ENCODE measurements around the gene KCNJ6.

The KCNJ6 gene

GRCh38 chr21:37821786-37822450 lies 94.3 kb downstream of the KCNJ6 start:
- Histone ChIP-seq H3K27me3 (ENCODE audit: low read depth, low read length) (no peaks in the 10 kb centered on the region), H3K4me3 (ENCODE audit: low read length) (no peak overlapping the region), H2AFZ (ENCODE audit: low read depth, low read length) (no peak overlapping the region), H3K4me1 (ENCODE audit: low read length) (no peaks in the 10 kb centered on the region), H3K36me3 (replicated peaks; ENCODE audit: low read depth, low read length) (no peaks in the 10 kb centered on the region), H3K4me2 (ENCODE audit: low read length) (no peak overlapping the region), H4K20me1 (ENCODE audit: insufficient read depth, low read length) (no peaks in the 10 kb centered on the region), H3K9me3 (ENCODE audit: insufficient read depth, low read length) (no peaks in the 10 kb centered on the region), H3K27ac (ENCODE audit: low read length) (no peak overlapping the region), H3K9ac (ENCODE audit: low read length) (no peak overlapping the region), H3K79me2 (ENCODE audit: low read length) (no peaks in the 10 kb centered on the region)
- TF ChIP-seq EZH2phosphoT487 (IDR thresholded peaks at IDR 0.05; ENCODE audit: low read depth) (no peak), CTCF (IDR thresholded peaks at IDR 0.05; ENCODE audit: low read depth, low read length) (no peak)

GRCh38 chr21:37821092-37821491 lies 95.2 kb downstream of the KCNJ6 start:
- no peak overlapping the region for H3K27ac ChIP-seq (ENCODE audit: low read length)

GRCh38 chr21:37819372-37819771 lies 96.9 kb downstream of the KCNJ6 start:
- Histone ChIP-seq H3K9ac (ENCODE audit: low read length) (no peak overlapping the region), H3K27me3 (ENCODE audit: low read depth, low read length) (no peaks in the 10 kb centered on the region)

More at GRCh38 chr21:37821092-37821491, 95.2 kb downstream of the KCNJ6 start:
- Histone ChIP-seq H3K27me3 (ENCODE audit: low read depth, low read length) (no peaks in the 10 kb centered on the region), H3K36me3 (replicated peaks; ENCODE audit: low read depth, low read length) (no peaks in the 10 kb centered on the region), H3K4me2 (ENCODE audit: low read length) (no peak overlapping the region), H3K9me3 (ENCODE audit: insufficient read depth, low read length) (no peaks in the 10 kb centered on the region), H3K4me1 (ENCODE audit: low read length) (no peaks in the 10 kb centered on the region), H3K9ac (ENCODE audit: low read length) (no peak overlapping the region), H2AFZ (ENCODE audit: low read depth, low read length) (no peak overlapping the region), H4K20me1 (ENCODE audit: insufficient read depth, low read length) (no peaks in the 10 kb centered on the region), H3K4me3 (ENCODE audit: low read length) (no peak overlapping the region), H3K79me2 (ENCODE audit: low read length) (no peaks in the 10 kb centered on the region)
- TF ChIP-seq EZH2phosphoT487 (IDR thresholded peaks at IDR 0.05; ENCODE audit: low read depth), result no peak
- TF ChIP-seq CTCF (IDR thresholded peaks at IDR 0.05; ENCODE audit: low read depth, low read length), result no peak

GRCh38 chr21:37817242-37817641 lies 99.0 kb downstream of the KCNJ6 start:
- no peaks in the 10 kb centered on the region for H3K79me2 ChIP-seq (ENCODE audit: low read length)
- no peaks in the 10 kb centered on the region for H4K20me1 ChIP-seq (ENCODE audit: insufficient read depth, low read length)
- H3K4me1 ChIP-seq (ENCODE audit: low read length), result no peaks in the 10 kb centered on the region
- H3K9me3 ChIP-seq (ENCODE audit: insufficient read depth, low read length), result no peaks in the 10 kb centered on the region
- H3K4me3 ChIP-seq (ENCODE audit: low read length), result no peak overlapping the region
- H3K27me3 ChIP-seq (ENCODE audit: low read depth, low read length), result no peaks in the 10 kb centered on the region
- H3K4me2 ChIP-seq (ENCODE audit: low read length), result no peak overlapping the region
- TF ChIP-seq CTCF (IDR thresholded peaks at IDR 0.05; ENCODE audit: low read depth, low read length) (no peak), EZH2phosphoT487 (IDR thresholded peaks at IDR 0.05; ENCODE audit: low read depth) (no peak)
- no peak overlapping the region for H3K9ac ChIP-seq (ENCODE audit: low read length)
- no peak overlapping the region for H3K27ac ChIP-seq (ENCODE audit: low read length)
- H2AFZ ChIP-seq (ENCODE audit: low read depth, low read length), result no peak overlapping the region
- no peaks in the 10 kb centered on the region for H3K36me3 ChIP-seq (replicated peaks; ENCODE audit: low read depth, low read length)

More at GRCh38 chr21:37819372-37819771, 96.9 kb downstream of the KCNJ6 start:
- Histone ChIP-seq H3K79me2 (ENCODE audit: low read length) (no peaks in the 10 kb centered on the region), H3K9me3 (ENCODE audit: insufficient read depth, low read length) (no peaks in the 10 kb centered on the region), H3K36me3 (replicated peaks; ENCODE audit: low read depth, low read length) (no peaks in the 10 kb centered on the region), H4K20me1 (ENCODE audit: insufficient read depth, low read length) (no peaks in the 10 kb centered on the region), H2AFZ (ENCODE audit: low read depth, low read length) (no peak overlapping the region), H3K4me1 (ENCODE audit: low read length) (no peaks in the 10 kb centered on the region), H3K4me2 (ENCODE audit: low read length) (no peak overlapping the region), H3K4me3 (ENCODE audit: low read length) (no peak overlapping the region), H3K27ac (ENCODE audit: low read length) (no peak overlapping the region)
- TF ChIP-seq CTCF (IDR thresholded peaks at IDR 0.05; ENCODE audit: low read depth, low read length) (no peak), EZH2phosphoT487 (IDR thresholded peaks at IDR 0.05; ENCODE audit: low read depth) (no peak)
